ENCODE measurements around the gene DNAAF2. TPM values are rescaled to one million over a fixed set of nuclear protein-coding genes. Genes with fewer than 3 reads are reported as not detected.

Gene DNAAF2
- total and polyA plus RNA-seq, 2 of the 13 experiments (the other 11 are each of a cell fraction or from before 2014, with no cell fraction given) = 6.1 to 13.6 TPM

DNA sequence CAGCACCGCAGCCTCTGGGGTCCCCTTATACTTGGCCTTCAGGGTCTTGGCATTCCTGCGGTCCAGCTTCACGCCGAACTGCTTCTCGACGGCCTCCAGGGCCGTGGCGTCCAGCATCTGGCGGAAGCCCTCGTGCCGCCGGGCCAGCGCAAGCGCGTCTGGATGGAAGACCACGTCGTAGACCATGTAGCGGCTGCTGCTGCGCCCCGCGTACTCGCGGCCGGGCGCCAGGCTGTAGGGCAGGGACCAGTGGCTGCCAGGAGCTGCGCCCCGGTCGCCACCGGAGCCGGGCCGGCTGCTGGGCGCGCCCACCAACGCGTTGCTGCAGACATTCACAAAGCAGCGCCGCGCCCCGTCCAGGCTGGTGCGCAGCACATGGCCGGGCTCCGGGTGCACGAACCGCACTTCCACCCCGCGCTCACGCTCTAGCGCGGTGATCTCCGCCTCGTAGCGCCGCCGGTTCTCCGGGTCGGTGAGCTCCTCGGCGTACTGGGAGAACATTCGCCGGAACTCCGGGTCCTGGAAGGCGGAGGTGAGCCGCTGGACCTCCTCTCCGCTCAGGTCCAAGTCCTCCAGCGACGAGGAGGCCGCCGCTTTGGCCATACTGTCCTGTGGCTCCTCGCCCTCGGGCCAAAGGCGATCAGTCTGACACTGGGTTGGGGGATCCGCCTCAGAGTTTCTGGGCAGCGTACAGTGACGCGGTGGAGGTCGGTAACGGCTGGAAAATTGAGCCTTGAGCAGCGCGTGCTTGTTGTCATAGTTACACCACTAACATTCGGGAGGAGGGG lies at the start of gene DNAAF2 (continued):
- TF ChIP-seq, protein P1, sequence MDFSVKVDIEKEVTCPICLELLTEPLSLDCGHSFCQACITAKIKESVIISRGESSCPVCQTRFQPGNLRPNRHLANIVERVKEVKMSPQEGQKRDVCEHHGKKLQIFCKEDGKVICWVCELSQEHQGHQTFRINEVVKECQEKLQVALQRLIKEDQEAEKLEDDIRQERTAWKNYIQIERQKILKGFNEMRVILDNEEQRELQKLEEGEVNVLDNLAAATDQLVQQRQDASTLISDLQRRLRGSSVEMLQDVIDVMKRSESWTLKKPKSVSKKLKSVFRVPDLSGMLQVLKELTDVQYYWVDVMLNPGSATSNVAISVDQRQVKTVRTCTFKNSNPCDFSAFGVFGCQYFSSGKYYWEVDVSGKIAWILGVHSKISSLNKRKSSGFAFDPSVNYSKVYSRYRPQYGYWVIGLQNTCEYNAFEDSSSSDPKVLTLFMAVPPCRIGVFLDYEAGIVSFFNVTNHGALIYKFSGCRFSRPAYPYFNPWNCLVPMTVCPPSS (IDR thresholded peaks at IDR 0.05) = no peak
- no peak for TF ChIP-seq SUZ12 (IDR thresholded peaks at IDR 0.05; ENCODE audit: low read depth, low read length)
- no peak for TF ChIP-seq JUN (CRISPR knock-in tag; IDR thresholded peaks at IDR 0.05)
- TF ChIP-seq IRF2 (CRISPR knock-in tag; IDR thresholded peaks at IDR 0.05) = no peak
- TF ChIP-seq TBP (CRISPR knock-in tag; IDR thresholded peaks at IDR 0.05) = no peak
- TF ChIP-seq RARA (CRISPR knock-in tag; IDR thresholded peaks at IDR 0.05) = no peak
- TF ChIP-seq, protein P2, sequence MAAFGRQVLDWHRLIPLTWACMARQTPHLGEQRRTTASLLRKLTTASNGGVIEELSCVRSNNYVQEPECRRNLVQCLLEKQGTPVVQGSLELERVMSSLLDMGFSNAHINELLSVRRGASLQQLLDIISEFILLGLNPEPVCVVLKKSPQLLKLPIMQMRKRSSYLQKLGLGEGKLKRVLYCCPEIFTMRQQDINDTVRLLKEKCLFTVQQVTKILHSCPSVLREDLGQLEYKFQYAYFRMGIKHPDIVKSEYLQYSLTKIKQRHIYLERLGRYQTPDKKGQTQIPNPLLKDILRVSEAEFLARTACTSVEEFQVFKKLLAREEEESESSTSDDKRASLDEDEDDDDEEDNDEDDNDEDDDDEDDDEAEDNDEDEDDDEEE (CRISPR knock-in tag; IDR thresholded peaks at IDR 0.05) = peak; percentile 86
- TF ChIP-seq THYN1 (CRISPR knock-in tag; IDR thresholded peaks at IDR 0.05; ENCODE audit: borderline replicate concordance, low read depth) = no peak
- TF ChIP-seq RBM39 (IDR thresholded peaks at IDR 0.05; ENCODE audit: low read depth, low read length, poor library complexity, severe bottlenecking) = no peak
- TF ChIP-seq TEAD3 (CRISPR knock-in tag; optimal IDR thresholded peaks at IDR 0.05; ENCODE audit: borderline replicate concordance) = no peak
- TF ChIP-seq, protein P3, sequence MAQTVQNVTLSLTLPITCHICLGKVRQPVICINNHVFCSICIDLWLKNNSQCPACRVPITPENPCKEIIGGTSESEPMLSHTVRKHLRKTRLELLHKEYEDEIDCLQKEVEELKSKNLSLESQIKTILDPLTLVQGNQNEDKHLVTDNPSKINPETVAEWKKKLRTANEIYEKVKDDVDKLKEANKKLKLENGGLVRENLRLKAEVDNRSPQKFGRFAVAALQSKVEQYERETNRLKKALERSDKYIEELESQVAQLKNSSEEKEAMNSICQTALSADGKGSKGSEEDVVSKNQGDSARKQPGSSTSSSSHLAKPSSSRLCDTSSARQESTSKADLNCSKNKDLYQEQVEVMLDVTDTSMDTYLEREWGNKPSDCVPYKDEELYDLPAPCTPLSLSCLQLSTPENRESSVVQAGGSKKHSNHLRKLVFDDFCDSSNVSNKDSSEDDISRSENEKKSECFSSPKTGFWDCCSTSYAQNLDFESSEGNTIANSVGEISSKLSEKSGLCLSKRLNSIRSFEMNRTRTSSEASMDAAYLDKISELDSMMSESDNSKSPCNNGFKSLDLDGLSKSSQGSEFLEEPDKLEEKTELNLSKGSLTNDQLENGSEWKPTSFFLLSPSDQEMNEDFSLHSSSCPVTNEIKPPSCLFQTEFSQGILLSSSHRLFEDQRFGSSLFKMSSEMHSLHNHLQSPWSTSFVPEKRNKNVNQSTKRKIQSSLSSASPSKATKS (CRISPR knock-in tag; IDR thresholded peaks at IDR 0.05) = no peak
- TF ChIP-seq GZF1 (CRISPR knock-in tag; IDR thresholded peaks at IDR 0.05) = no peak
- 0 out of 2 replicates have a peak, but pooled peaks have one; percentile 18 for TF ChIP-seq ZNF792 (CRISPR knock-in tag; IDR thresholded peaks at IDR 0.05)
- TF ChIP-seq GTF3A (CRISPR knock-in tag; conservative IDR thresholded peaks at IDR 0.05) = 0 out of 2 replicates have a peak, but pooled peaks have one; percentile 40
- TF ChIP-seq, protein P4, sequence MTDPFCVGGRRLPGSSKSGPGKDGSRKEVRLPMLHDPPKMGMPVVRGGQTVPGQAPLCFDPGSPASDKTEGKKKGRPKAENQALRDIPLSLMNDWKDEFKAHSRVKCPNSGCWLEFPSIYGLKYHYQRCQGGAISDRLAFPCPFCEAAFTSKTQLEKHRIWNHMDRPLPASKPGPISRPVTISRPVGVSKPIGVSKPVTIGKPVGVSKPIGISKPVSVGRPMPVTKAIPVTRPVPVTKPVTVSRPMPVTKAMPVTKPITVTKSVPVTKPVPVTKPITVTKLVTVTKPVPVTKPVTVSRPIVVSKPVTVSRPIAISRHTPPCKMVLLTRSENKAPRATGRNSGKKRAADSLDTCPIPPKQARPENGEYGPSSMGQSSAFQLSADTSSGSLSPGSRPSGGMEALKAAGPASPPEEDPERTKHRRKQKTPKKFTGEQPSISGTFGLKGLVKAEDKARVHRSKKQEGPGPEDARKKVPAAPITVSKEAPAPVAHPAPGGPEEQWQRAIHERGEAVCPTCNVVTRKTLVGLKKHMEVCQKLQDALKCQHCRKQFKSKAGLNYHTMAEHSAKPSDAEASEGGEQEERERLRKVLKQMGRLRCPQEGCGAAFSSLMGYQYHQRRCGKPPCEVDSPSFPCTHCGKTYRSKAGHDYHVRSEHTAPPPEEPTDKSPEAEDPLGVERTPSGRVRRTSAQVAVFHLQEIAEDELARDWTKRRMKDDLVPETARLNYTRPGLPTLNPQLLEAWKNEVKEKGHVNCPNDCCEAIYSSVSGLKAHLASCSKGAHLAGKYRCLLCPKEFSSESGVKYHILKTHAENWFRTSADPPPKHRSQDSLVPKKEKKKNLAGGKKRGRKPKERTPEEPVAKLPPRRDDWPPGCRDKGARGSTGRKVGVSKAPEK (CRISPR knock-in tag; IDR thresholded peaks at IDR 0.05; ENCODE audit: borderline replicate concordance) = no peak
- no peak for TF ChIP-seq FOXK2 (IDR thresholded peaks at IDR 0.05)
- no peak for TF ChIP-seq ZNF619 (CRISPR knock-in tag; IDR thresholded peaks at IDR 0.05)
- TF ChIP-seq, protein P5, sequence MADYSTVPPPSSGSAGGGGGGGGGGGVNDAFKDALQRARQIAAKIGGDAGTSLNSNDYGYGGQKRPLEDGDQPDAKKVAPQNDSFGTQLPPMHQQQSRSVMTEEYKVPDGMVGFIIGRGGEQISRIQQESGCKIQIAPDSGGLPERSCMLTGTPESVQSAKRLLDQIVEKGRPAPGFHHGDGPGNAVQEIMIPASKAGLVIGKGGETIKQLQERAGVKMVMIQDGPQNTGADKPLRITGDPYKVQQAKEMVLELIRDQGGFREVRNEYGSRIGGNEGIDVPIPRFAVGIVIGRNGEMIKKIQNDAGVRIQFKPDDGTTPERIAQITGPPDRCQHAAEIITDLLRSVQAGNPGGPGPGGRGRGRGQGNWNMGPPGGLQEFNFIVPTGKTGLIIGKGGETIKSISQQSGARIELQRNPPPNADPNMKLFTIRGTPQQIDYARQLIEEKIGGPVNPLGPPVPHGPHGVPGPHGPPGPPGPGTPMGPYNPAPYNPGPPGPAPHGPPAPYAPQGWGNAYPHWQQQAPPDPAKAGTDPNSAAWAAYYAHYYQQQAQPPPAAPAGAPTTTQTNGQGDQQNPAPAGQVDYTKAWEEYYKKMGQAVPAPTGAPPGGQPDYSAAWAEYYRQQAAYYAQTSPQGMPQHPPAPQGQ (CRISPR knock-in tag; IDR thresholded peaks at IDR 0.05; ENCODE audit: borderline replicate concordance) = no peak
- no peak for TF ChIP-seq ZNF382 (CRISPR knock-in tag; IDR thresholded peaks at IDR 0.05; ENCODE audit: borderline replicate concordance)
- 0 out of 2 replicates have a peak, but pooled peaks have one; percentile 7 for TF ChIP-seq ZNF441 (CRISPR knock-in tag; IDR thresholded peaks at IDR 0.05; ENCODE audit: borderline replicate concordance)
- no peak for TF ChIP-seq YEATS2 (CRISPR knock-in tag; IDR thresholded peaks at IDR 0.05; ENCODE audit: borderline replicate concordance)
